Mesothelial cell of epicardium (in vitro differentiated cells): ENCODE measurements around the gene YY1AP1. TPM values are rescaled to one million over a fixed set of nuclear protein-coding genes. Genes with fewer than 3 reads are reported as not detected.

Experiments
- DNase-seq, 2 experiments: peaks; one replicate each; pipeline ENCODE4 v3.0.0; 2021; ENCODE audit warnings: low spot score in 2 of 2; ENCODE audit not compliant: unreplicated experiment in 2 of 2
- H3K27ac Mint-ChIP-seq: 2 replicates; pipeline ENCODE4 v1.8.0; 2021; ENCODE audit warnings: mixed read lengths
- H3K27me3 Mint-ChIP-seq: 2 replicates; pipeline ENCODE4 v1.8.0; 2021; ENCODE audit warnings: low read depth, mixed read lengths
- H3K36me3 Mint-ChIP-seq: 2 replicates; pipeline ENCODE4 v1.8.0; 2021; ENCODE audit warnings: mixed read lengths
- H3K4me1 Mint-ChIP-seq: 2 replicates; pipeline ENCODE4 v1.8.0; 2021; ENCODE audit warnings: mixed read lengths
- H3K4me3 Mint-ChIP-seq: 2 replicates; pipeline ENCODE4 v1.8.0; 2021; ENCODE audit warnings: mild to moderate bottlenecking, moderate library complexity, mixed read lengths
- H3K9me3 Mint-ChIP-seq: 2 replicates; pipeline ENCODE4 v1.8.0; 2021; ENCODE audit warnings: mixed read lengths
- total RNA-seq: library from RNA; stranded (reverse); gene quantifications from 3 replicates; pipeline ENCODE4 v1.2.1, GENCODE V29; 2021
- TF ChIP-seq, protein P1 (sequence below): fragments of 200-600 bp; sonication (generic); IDR thresholded peaks from one replicate; pipeline ENCODE4 v1.5.0; 2021; ENCODE audit warnings: antibody characterized with exemption; ENCODE audit not compliant: unreplicated experiment

Gene YY1AP1
- total RNA-seq, 1 donor from 2014 or later: 56.2 TPM

- H3K4me1 Mint-ChIP-seq: peaks cover 28% of the 10 kb centered on the region
- no peaks in the 10 kb centered on the region for H3K36me3 Mint-ChIP-seq
- no peak overlapping the region for H3K4me3 Mint-ChIP-seq
Observed at GRCh38 chr1:155650231-155650757, 38.3 kb downstream of the YY1AP1 start.

GRCh38 chr1:155649676-155650075 is 38.9 kb downstream of the YY1AP1 start:
- H3K9me3 Mint-ChIP-seq: no peaks in the 10 kb centered on the region
- H3K4me3 Mint-ChIP-seq: no peak overlapping the region
- no peaks in the 10 kb centered on the region for H3K27me3 Mint-ChIP-seq
- DNase-seq: no peak
- no peak overlapping the region for H3K27ac Mint-ChIP-seq
- TF ChIP-seq, protein P1, sequence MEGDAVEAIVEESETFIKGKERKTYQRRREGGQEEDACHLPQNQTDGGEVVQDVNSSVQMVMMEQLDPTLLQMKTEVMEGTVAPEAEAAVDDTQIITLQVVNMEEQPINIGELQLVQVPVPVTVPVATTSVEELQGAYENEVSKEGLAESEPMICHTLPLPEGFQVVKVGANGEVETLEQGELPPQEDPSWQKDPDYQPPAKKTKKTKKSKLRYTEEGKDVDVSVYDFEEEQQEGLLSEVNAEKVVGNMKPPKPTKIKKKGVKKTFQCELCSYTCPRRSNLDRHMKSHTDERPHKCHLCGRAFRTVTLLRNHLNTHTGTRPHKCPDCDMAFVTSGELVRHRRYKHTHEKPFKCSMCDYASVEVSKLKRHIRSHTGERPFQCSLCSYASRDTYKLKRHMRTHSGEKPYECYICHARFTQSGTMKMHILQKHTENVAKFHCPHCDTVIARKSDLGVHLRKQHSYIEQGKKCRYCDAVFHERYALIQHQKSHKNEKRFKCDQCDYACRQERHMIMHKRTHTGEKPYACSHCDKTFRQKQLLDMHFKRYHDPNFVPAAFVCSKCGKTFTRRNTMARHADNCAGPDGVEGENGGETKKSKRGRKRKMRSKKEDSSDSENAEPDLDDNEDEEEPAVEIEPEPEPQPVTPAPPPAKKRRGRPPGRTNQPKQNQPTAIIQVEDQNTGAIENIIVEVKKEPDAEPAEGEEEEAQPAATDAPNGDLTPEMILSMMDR: no peak
- H3K36me3 Mint-ChIP-seq: no peaks in the 10 kb centered on the region
- H3K4me1 Mint-ChIP-seq: peaks cover 28% of the 10 kb centered on the region

More at GRCh38 chr1:155650231-155650757, 38.3 kb downstream of the YY1AP1 start:
- no peak for DNase-seq
- Mint-ChIP-seq H3K27ac (no peak overlapping the region), H3K27me3 (no peaks in the 10 kb centered on the region), H3K9me3 (no peaks in the 10 kb centered on the region)
- TF ChIP-seq, protein P1: no peak

GRCh38 chr1:155648207-155649147 is 40.1 kb downstream of the YY1AP1 start:
- Mint-ChIP-seq H3K27me3 (no peaks in the 10 kb centered on the region), H3K9me3 (no peaks in the 10 kb centered on the region), H3K36me3 (no peaks in the 10 kb centered on the region), H3K27ac (peak overlapping the region; percentile 94), H3K4me1 (peaks cover 25% of the 10 kb centered on the region), H3K4me3 (peak overlapping the region; percentile 54)
- TF ChIP-seq, protein P1: no peak
- no peak for DNase-seq

- H3K27ac Mint-ChIP-seq: peak overlapping the region; percentile 51
- no peak for DNase-seq
- peaks cover 22% of the 10 kb centered on the region for H3K4me1 Mint-ChIP-seq
- H3K9me3 Mint-ChIP-seq: peaks cover 16% of the 10 kb centered on the region
- H3K27me3 Mint-ChIP-seq: no peaks in the 10 kb centered on the region
- no peak overlapping the region for H3K4me3 Mint-ChIP-seq
- TF ChIP-seq, protein P1: no peak
- H3K36me3 Mint-ChIP-seq: peaks cover 11% of the 10 kb centered on the region
Observed at GRCh38 chr1:155646307-155646706, 42.3 kb downstream of the YY1AP1 start.

DNA sequence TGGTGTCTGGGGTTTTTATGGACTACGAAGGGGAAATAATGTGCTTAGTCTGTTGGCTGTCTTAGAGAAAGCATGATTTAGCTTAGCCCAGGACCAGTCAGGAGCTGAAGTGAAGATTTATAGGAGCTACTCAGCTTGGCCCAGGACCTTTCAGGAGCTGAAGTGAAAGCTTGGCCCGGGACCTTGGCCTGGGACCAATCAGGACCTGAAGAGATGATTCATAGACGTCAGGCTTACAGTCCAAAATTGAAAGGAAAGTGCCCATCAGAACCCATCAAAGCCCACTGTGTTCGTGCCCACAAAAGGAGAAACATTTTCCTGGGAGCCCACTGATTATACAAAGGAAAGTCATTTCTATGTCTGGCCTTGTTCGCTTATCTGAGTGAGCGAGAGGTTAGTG is 42.9 kb downstream of the YY1AP1 start:
- no peaks in the 10 kb centered on the region for H3K27me3 Mint-ChIP-seq
- TF ChIP-seq, protein P1: no peak
- DNase-seq: no peak
- H3K9me3 Mint-ChIP-seq: peaks cover 17% of the 10 kb centered on the region
- peaks cover 11% of the 10 kb centered on the region for H3K36me3 Mint-ChIP-seq
- no peak overlapping the region for H3K4me3 Mint-ChIP-seq
- H3K27ac Mint-ChIP-seq: peak overlapping the region; percentile 51
- H3K4me1 Mint-ChIP-seq: peaks cover 21% of the 10 kb centered on the region
